ENCODE data around the gene TMEM167B.

GRCh38 chr1:109060707-109061106, 29.9 kb upstream of the TMEM167B start:
- TF ChIP-seq CTCF (conservative IDR thresholded peaks at IDR 0.05; ENCODE audit: low read depth, low read length) = no peak
- no peak for TF ChIP-seq EZH2 (IDR thresholded peaks at IDR 0.05; ENCODE audit: borderline replicate concordance, low read depth, low read length, poor library complexity, severe bottlenecking)
